BLaER1 treated with 17β-estradiol and CSF1 and Interleukin-3, amounts not matched to agents 10 nM and 100 nM (cell line): Measurements from ENCODE around the gene TNS2.
"Not testable (repeated sequence)": the region's sequence is repeated elsewhere in the genome, so short reads cannot be mapped to it uniquely, and the experiment has no call there.

ENCODE experiments used
- H3K27ac ChIP-seq, 11 experiments: shearing (Covaris generic); formaldehyde crosslinking; 2 replicates each; pipeline ENCODE4 v1.8.1; 2022
- H3K27me3 ChIP-seq, 11 experiments: shearing (Covaris generic); formaldehyde crosslinking; 2 replicates each; pipeline ENCODE4 v1.8.1; 2022
- H3K36me3 ChIP-seq, 11 experiments: shearing (Covaris generic); formaldehyde crosslinking; 2 replicates each; pipeline ENCODE4 v1.8.1; 2022
- H3K4me1 ChIP-seq, 10 experiments: shearing (Covaris generic); formaldehyde crosslinking; 2 replicates each; pipeline ENCODE4 v1.8.1; 2022
- H3K4me2 ChIP-seq, 11 experiments: shearing (Covaris generic); formaldehyde crosslinking; 2 replicates each; pipeline ENCODE4 v1.8.1; 2022
- H3K4me3 ChIP-seq, 10 experiments: shearing (Covaris generic); formaldehyde crosslinking; 2 replicates each; pipeline ENCODE4 v1.8.1; 2022
- H3K9ac ChIP-seq, 11 experiments: shearing (Covaris generic); formaldehyde crosslinking; 2 replicates each; pipeline ENCODE4 v1.8.1; 2022
- H3K9me3 ChIP-seq, 11 experiments: shearing (Covaris generic); formaldehyde crosslinking; replicated peaks in 1 of 11; 2 replicates each; pipeline ENCODE4 v1.8.1; 2022
- H4K20me1 ChIP-seq, 11 experiments: shearing (Covaris generic); formaldehyde crosslinking; 2 replicates each; pipeline ENCODE4 v1.8.1; 2022
- Cebpa-rat ChIP-seq, 11 experiments: shearing (Covaris generic); IDR thresholded peaks; 2 replicates each; pipeline ENCODE4 v1.8.1; 2022

The TNS2 gene

DNA sequence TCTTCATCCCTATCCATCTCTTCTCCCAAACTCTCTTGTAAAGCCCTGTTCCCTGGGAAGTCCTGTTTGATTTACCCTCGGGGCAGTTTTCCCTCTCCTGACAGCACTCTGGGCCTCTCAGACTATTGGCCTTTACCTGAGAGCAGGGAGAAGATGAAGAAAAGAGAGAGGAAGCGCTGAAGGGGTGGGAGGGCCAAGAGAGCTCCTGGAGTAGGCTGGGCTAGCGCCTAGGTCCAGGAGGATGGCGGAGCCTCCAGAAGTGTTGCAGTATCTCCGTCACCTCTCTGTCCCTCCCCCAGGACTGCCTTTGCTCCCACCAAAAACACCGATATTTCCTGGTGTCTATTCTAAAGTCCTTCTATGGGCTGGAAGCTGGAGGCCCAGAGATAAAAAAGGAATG lies 41.9 kb downstream of the TNS2 start:
- no peaks in the 10 kb centered on the region for H3K9me3 ChIP-seq
- no peaks in the 10 kb centered on the region for H3K36me3 ChIP-seq
- no peak overlapping the region for H3K27ac ChIP-seq
- no peak for TF ChIP-seq Cebpa-rat (IDR thresholded peaks at IDR 0.05)
- no peak overlapping the region for H3K9ac ChIP-seq
- H3K4me2 ChIP-seq = no peak overlapping the region
- H3K27me3 ChIP-seq = peaks cover 0 to 13% (median 10%) of the 10 kb centered on the region in 11 experiments; a peak in 17 of 22 replicates
- H3K4me1 ChIP-seq = peaks cover under 1 to 33% (median 11%) of the 10 kb centered on the region in 10 experiments; a peak in 13 of 20 replicates
- no peaks in the 10 kb centered on the region for H4K20me1 ChIP-seq
- no peak overlapping the region for H3K4me3 ChIP-seq

DNA sequence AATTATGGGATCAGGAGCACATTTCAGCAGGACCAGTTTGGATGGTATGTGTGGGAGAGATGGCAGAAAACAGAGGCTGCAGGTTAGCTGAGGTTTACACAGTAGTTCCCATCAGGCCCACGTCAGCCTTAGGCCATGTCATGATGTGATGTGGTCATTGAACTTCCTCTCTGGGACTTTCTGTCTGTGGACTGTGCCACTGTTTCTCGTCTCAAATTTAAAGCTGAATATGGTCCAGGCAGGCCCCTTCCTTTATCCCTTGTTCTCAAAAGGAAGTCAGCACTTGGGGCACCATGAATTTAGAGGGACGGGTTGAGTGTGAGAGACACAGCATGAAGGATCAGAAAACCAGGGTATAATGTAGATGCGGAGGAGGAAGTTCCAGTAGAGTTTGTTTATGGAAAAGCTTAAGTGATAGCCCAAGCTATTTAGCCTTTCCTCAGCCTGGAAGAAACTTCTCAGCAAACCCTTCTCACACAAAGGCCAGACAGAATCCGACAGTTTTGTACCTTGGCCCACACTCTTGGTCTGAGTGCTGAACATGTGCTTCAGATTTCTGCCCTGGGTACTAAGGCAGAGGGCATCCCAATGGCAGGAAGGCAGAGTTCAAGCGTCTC lies 44.0 kb downstream of the TNS2 start:
- peaks cover 20 to 54% (median 33%) of the 10 kb centered on the region in 10 experiments for H3K4me1 ChIP-seq
- H3K36me3 ChIP-seq = no peaks in the 10 kb centered on the region
- H4K20me1 ChIP-seq = no peaks in the 10 kb centered on the region; a peak in 1 of 22 replicates
- H3K27me3 ChIP-seq = peaks cover 0 to 22% (median 20%) of the 10 kb centered on the region in 11 experiments; a peak in 17 of 22 replicates
- H3K4me3 ChIP-seq = no peak overlapping the region
- peak overlapping the region in 4 of 11 experiments; percentile 53 to 79 (median 64); a peak in 8 of 22 replicates for H3K27ac ChIP-seq
- peak overlapping the region in 5 of 11 experiments; percentile 53 to 84 (median 58); a peak in 10 of 22 replicates for H3K4me2 ChIP-seq
- H3K9ac ChIP-seq = peak overlapping the region in 1 of 11 experiments; percentile 2; a peak in 1 of 22 replicates
- no peak for TF ChIP-seq Cebpa-rat (IDR thresholded peaks at IDR 0.05)
- H3K9me3 ChIP-seq = no peaks in the 10 kb centered on the region

- Histone ChIP-seq H3K4me3 (no peak overlapping the region), H4K20me1 (no peaks in the 10 kb centered on the region; a peak in 1 of 22 replicates), H3K9ac (0 out of 22 replicates have a peak overlapping the region, but pooled peaks of 1 of the 11 experiments have one; percentile 2), H3K27me3 (peaks cover 0 to 22% (median 20%) of the 10 kb centered on the region in 11 experiments; a peak in 17 of 22 replicates), H3K27ac (peak overlapping the region in 4 of 11 experiments; percentile 53 to 79 (median 64); a peak in 8 of 22 replicates), H3K9me3 (no peaks in the 10 kb centered on the region), H3K36me3 (no peaks in the 10 kb centered on the region), H3K4me2 (peak overlapping the region in 5 of 11 experiments; percentile 53 to 84 (median 58); a peak in 9 of 22 replicates), H3K4me1 (peaks cover 25 to 59% (median 38%) of the 10 kb centered on the region in 10 experiments)
- no peak for TF ChIP-seq Cebpa-rat (IDR thresholded peaks at IDR 0.05)
Observed at GRCh38 chr12:53094394-53094787, 44.5 kb downstream of the TNS2 start.

GRCh38 chr12:53094796-53095595 lies 45.1 kb downstream of the TNS2 start:
- peaks cover 25 to 64% (median 43%) of the 10 kb centered on the region in 10 experiments for H3K4me1 ChIP-seq
- not testable (repeated sequence) for H3K9ac ChIP-seq, H3K4me3 ChIP-seq, H4K20me1 ChIP-seq, H3K36me3 ChIP-seq, H3K9me3 ChIP-seq
- H3K4me2 ChIP-seq = peak overlapping the region in 3 of 11 experiments; percentile 53 to 84 (median 75); a peak in 4 of 22 replicates
- H3K27ac ChIP-seq = peak overlapping the region in 1 of 11 experiments; percentile 70; a peak in 1 of 22 replicates
- H3K27me3 ChIP-seq = peaks cover 0 to 22% (median 20%) of the 10 kb centered on the region in 11 experiments; a peak in 17 of 22 replicates

DNA sequence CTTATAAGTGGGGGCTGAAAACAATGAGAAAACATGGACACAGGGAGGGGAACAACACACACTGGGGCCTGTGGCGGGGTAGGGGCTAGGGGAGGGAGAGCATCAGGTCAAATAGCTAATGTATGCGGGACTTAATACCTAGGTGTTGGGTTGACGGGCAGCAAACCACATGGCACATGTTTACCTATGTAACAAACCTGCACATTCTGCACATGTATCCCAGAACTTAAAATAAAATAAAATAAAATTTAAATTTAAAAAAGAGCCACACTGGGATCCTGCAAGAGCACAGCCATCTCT lies 45.7 kb downstream of the TNS2 start:
- not testable (repeated sequence) for H3K9ac ChIP-seq, H4K20me1 ChIP-seq, H3K36me3 ChIP-seq, H3K4me3 ChIP-seq, H3K27ac ChIP-seq, H3K9me3 ChIP-seq
- Histone ChIP-seq H3K4me1 (peaks cover 25 to 66% (median 43%) of the 10 kb centered on the region in 10 experiments), H3K27me3 (peaks cover 0 to 22% (median 20%) of the 10 kb centered on the region in 11 experiments; a peak in 17 of 22 replicates), H3K4me2 (peak overlapping the region in 2 of 11 experiments; percentile 100; a peak in 3 of 22 replicates)

DNA sequence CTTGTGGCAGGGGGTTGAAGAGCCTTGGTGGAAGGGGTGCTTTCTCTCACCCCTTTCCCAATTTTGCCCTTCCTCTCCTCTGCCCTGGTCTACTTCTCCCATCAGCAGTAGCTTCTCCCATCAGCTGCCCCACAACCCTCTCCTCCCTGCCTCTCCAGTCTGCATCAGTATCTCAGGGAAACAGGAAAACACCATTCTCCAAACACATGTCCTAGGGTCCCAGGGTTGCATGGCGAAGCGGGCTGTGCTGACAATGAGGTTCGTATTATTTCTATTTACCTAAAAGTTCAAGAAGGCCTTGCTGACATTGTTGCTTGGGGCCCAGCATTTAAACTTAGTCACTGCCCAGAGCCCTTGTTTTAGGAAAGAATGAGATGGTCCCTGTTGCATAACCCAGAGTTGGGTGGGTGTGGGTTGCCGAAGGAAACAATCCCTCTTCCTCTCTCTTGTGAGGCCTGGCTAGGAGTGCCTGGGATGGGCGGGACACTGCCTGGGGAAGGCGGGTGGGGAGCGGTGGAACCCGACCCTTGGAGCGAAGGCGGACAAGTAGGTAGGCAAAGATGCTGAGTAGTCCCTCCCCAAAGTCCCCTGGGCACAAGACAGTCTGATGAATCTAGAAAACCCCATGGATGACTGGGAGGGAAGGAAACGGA lies 46.4 kb downstream of the TNS2 start:
- H3K27me3 ChIP-seq = peaks cover 0 to 22% (median 20%) of the 10 kb centered on the region in 11 experiments; a peak in 17 of 22 replicates
- H3K27ac ChIP-seq = no peak overlapping the region
- peak overlapping the region in 7 of 11 experiments; percentile 95 to 100 (median 100); a peak in 10 of 22 replicates for H3K4me2 ChIP-seq
- peaks cover 25 to 72% (median 43%) of the 10 kb centered on the region in 10 experiments for H3K4me1 ChIP-seq
- no peaks in the 10 kb centered on the region for H3K9me3 ChIP-seq
- H4K20me1 ChIP-seq = no peaks in the 10 kb centered on the region; a peak in 1 of 22 replicates
- H3K36me3 ChIP-seq = no peaks in the 10 kb centered on the region
- TF ChIP-seq Cebpa-rat (IDR thresholded peaks at IDR 0.05) = no peak
- H3K9ac ChIP-seq = no peak overlapping the region
- H3K4me3 ChIP-seq = no peak overlapping the region

- peak overlapping the region; percentile 95 to 100 (median 100) for H3K4me2 ChIP-seq
- no peak for TF ChIP-seq Cebpa-rat (IDR thresholded peaks at IDR 0.05)
- peak overlapping the region in 4 of 11 experiments; percentile 69 to 72 (median 71); a peak in 3 of 22 replicates for H3K9ac ChIP-seq
- no peaks in the 10 kb centered on the region for H3K36me3 ChIP-seq
- H3K4me1 ChIP-seq = peaks cover 25 to 77% (median 43%) of the 10 kb centered on the region in 10 experiments
- peak overlapping the region in 5 of 10 experiments; percentile 61 to 74 (median 64); a peak in 7 of 20 replicates for H3K4me3 ChIP-seq
- H3K9me3 ChIP-seq = no peaks in the 10 kb centered on the region
- no peak overlapping the region for H3K27ac ChIP-seq
- H3K27me3 ChIP-seq = peaks cover 0 to 22% (median 20%) of the 10 kb centered on the region in 11 experiments; a peak in 17 of 22 replicates
- H4K20me1 ChIP-seq = no peaks in the 10 kb centered on the region; a peak in 1 of 22 replicates
Observed at GRCh38 chr12:53096759-53097158, 46.9 kb downstream of the TNS2 start.

DNA sequence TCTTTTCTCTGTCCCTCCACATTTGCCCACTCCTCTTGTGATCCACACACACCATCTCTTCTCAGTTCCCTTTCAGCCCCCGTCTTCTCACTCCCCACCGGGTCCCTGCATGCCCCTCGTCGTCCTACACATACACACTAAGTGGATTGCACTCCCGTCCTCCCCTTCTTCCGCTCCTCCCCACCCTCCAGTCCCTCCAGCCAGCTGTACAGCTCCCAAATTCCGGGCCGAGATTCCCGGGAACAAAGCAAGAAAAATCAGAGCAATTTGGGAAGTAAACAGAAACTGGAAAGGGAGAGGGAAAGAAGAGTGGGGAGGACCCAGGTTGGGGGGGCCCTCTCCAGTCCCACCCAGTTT lies 47.3 kb downstream of the TNS2 start:
- peak overlapping the region in 7 of 11 experiments; percentile 38 to 70 (median 53); a peak in 11 of 22 replicates for H3K27ac ChIP-seq
- H3K9ac ChIP-seq = peak overlapping the region; percentile 61 to 77 (median 69)
- peak overlapping the region; percentile 44 to 74 (median 62) for H3K4me3 ChIP-seq
- H3K4me1 ChIP-seq = peaks cover 25 to 81% (median 45%) of the 10 kb centered on the region in 10 experiments
- TF ChIP-seq Cebpa-rat (IDR thresholded peaks at IDR 0.05) = no peak
- no peaks in the 10 kb centered on the region for H3K9me3 ChIP-seq
- H3K27me3 ChIP-seq = peaks cover 0 to 22% (median 20%) of the 10 kb centered on the region in 11 experiments; a peak in 17 of 22 replicates
- no peaks in the 10 kb centered on the region; a peak in 1 of 22 replicates for H4K20me1 ChIP-seq
- peak overlapping the region; percentile 95 to 100 (median 100) for H3K4me2 ChIP-seq
- H3K36me3 ChIP-seq = no peaks in the 10 kb centered on the region
